Hematopoietic multipotent progenitor cell treated with erythropoietin and hydrocortisone succinate and interleukin-3 and kit ligand, for 15 days (in vitro differentiated cells): ENCODE measurements around the gene UFSP2.
"Not testable (repeated sequence)": the region's sequence is repeated elsewhere in the genome, so short reads cannot be mapped to it uniquely, and the experiment has no call there.

Experiments
- DNase-seq: peaks from one replicate; pipeline ENCODE4 v3.0.0-alpha.2; 2015; ENCODE audit warnings: low spot score

UFSP2 gene

DNA sequence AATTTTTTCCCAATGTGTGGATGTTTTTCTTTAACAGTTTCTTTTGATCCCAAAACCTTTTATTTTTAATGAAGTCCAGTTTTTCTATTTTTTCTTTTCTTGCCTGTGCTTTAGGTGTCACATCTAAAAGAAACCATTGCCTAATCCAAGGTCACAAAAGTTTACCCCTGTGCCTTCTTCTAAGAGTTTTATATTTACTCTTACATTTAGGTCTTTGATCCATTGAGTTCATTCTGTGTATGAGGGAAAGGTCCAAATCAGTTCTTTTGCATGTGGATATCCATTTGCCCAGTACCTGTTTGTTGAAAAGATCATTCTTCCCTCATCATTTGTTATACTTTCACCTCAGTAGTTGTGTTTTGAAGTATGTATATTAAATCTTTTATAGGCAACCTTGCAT lies 43.0 kb downstream of the UFSP2 start:
- DNase-seq = no peak

DNA sequence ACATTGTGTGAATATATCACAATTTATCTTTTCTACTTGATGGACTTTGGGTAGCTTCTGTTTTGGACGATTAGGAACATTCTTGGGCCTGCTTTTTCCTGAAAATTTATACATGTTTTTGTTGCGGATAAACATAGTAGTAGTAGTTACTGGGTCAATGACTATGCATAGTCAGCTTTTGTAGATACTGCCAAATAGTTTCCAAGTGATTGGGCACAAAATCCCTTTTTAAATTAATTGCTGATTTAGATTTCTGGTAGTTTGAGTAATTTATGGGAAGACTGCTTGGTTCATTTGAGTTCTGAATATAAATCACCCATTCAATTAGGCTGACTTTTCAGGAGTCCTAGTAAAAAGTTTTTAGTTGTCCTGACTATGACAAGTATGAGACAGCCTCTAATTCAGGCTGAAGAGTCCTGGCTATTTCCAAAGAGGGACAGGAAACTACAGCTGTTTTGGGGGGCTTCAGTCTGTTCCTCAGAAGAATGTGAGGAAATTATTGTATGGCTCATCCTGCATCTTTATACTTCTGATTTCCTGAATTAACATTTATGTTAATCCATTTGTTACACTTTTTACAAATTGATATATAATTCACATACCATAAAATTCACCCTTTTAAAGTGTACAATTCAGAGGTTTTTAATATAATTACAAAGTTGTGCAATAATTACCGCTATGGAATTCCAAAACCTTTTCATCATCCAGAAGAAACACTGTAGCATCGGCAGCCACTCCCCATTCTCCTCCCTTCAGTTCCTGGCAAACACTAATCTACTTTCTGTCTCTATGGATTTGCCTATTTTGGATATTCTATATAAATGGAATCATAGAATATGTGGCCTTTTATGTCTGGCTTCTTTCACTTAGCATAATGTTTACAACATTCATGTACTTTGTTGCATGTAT lies 44.2 kb downstream of the UFSP2 start:
- DNase-seq = no peak

DNA sequence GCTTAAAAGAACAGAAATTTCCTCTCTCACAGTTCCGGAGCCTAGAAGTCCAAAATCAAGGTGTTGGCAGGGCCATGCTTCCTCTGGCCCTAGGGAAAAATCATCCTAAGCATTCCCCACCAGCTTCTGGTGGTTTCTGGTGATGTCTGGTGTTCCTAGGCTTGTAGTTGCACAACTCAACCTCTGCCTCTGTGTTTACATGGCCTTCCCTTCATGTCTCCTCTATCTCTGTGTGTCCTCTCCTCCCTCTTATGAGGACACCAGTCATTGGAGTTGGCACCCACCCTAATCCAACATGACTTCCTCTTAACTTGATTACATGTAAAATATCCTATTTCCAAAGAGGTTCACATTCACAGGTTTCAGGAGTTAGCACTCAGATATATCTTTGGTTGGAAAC lies 45.4 kb downstream of the UFSP2 start:
- no peak for DNase-seq

GRCh38 chr4:185379326-185380295 lies 46.2 kb downstream of the UFSP2 start:
- DNase-seq = no peak

GRCh38 chr4:185378264-185378663 lies 47.5 kb downstream of the UFSP2 start:
- no peak for DNase-seq

- no peak for DNase-seq
These were observed 51.2 kb downstream of the UFSP2 start for GRCh38 chr4:185374573-185374972.

DNA sequence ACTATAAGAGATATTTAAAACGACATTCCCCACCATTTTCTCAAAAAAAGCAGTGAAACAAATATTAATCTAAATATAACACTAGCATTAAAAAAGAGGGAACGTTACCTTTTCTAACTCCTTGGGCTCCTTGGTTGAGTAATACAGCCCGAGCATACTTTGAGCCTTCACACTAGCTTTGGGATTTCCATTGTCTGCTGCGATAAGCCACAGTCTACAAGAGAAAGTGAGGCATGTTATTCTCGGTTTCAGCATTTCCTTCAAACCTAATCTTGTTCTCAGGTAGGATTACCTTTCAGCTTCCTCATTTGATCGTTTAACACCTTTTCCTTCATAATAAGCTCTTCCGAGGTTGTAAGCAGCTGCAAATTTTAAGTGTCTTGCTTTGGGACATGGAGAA lies 51.7 kb downstream of the UFSP2 start:
- no peak for DNase-seq

DNA sequence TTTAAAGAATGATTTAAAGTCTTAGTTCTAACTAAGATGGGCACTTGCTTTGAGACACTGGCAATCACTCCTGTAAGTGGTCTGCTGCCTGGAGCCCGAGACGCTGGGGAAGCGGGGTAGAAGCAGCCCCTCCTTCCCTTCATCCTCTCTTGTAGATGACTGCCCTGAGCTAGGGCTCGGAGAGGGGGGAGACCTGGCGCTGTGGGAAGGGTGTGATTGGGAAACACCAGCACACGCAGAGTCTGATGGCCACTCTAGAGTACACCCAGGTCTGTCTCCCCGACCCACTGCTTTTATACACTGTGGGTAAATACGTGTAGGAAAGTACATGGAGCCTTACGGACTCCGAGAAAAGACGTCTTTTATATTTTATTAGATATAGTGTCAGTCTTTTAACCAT lies 54.1 kb downstream of the UFSP2 start:
- no peak for DNase-seq

- no peak for DNase-seq
These were observed 55.4 kb downstream of the UFSP2 start for GRCh38 chr4:185370268-185370949.

- no peak for DNase-seq
These were observed 56.0 kb downstream of the UFSP2 start for GRCh38 chr4:185369731-185370130.

- no peak for DNase-seq
These were observed 60.9 kb downstream of the UFSP2 start for GRCh38 chr4:185364886-185365285.

GRCh38 chr4:185363251-185363650 lies 62.5 kb downstream of the UFSP2 start:
- no peak for DNase-seq

DNA sequence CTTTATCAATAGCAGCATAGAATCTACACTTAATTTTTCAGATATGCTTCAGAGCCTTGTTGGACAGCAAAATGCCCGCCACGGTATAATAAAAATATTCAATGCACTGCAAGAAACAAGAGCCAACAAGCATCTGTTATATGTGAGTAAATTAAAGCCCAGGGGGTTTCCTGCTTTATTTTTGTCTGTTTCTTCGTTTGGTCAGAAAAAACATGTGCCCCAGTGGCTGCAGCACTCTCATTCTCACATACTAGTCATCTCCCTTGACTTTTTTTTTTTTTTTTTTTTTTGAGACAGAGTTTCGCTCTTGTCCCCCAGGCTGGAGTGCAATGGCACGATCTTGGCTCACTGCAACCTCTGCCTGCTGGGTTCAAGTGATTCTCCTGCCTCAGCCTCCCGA lies 63.2 kb downstream of the UFSP2 start:
- not testable (repeated sequence) for DNase-seq

- no peak for DNase-seq
These were observed 63.9 kb downstream of the UFSP2 start for GRCh38 chr4:185361872-185362271.

DNA sequence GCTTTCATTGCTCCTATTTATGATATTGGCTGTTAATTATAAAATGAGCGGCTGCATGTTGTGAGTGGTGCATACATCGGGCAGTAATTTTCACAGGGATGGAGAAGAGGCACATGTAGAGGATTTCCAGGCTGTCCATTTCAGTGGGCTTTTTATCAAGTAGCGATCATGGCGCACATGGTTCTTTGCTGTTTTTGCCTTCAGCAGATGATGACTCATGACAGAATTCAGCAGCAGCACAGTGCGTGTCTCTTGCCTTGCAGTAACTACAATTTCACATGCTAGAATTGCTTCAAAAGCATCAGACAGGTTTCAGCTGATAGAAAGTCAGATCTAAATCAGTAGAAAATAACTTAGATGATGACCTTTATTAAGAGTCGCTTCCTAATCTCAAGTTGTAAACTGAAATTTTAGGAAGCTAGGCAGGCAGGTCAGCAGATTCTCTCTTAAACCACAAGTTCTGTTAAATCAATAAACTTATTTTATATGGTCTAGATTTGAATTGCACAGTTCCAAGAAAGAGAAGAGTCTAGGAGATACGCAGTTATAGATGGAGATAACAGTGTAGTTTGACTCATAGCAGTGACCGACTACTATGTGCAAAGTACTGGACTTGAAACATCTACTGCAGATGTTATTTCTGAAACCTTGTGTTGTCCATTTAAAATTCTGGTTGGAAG lies 65.9 kb downstream of the UFSP2 start:
- no peak for DNase-seq

GRCh38 chr4:185358959-185359358 lies 66.8 kb downstream of the UFSP2 start:
- no peak for DNase-seq

DNA sequence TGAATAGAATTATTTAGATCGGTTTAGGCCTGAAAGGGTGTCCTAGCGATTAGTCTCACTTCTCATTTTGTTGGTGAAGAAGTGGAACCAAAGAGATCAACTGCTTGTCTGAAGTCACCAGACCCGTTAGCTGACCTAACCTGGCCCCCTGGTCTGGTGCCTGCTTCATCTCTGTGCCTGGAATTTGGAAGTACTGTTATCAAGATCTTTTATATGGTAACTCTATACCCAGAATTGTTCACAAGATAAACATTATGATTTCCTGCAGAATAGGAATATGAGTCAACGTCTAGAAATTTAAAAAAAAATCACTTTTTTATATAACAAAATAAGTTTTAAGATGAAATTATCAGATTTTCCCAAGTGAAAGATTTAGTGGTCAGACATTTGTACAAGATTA lies 67.2 kb downstream of the UFSP2 start:
- no peak for DNase-seq

DNA sequence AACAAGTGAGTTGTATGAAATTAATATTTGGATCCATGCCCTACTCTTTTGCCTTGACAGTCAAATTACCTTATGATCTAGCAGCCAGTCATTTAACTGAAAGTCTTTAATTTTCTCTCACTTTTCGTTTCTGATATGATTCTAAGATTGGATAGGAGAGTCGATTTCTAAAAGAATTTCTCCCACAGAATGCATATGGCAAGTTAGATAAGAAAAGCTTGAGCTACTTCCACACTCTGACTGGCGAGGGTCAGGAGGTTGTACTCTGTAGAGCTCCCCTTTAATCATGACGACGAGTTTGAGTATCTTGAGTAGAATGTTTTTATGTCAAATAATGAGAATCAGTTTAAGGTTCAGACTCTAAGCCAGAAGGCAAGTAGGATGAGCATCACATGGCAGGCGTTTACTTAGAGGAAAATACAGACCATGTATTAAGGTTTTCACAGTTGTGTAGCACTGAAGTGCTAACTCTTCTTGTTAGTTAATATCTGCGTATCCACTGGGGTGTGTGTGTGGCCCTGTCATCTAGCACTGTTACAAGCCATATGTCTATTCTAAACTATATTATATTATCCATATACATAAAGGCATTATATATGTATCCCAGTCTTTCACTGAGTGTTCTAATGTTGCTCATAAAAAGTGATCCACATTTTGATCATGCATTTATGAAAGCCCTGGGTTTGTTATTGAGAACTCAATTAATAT lies 67.9 kb downstream of the UFSP2 start:
- no peak for DNase-seq

- no peak for DNase-seq
These were observed 68.6 kb downstream of the UFSP2 start for GRCh38 chr4:185357211-185357610.

GRCh38 chr4:185352741-185353140 lies 73.0 kb downstream of the UFSP2 start:
- DNase-seq = no peak

GRCh38 chr4:185352202-185352601 lies 73.6 kb downstream of the UFSP2 start:
- DNase-seq = no peak
